Suprapubic skin (tissue), 4 donors: ENCODE data around the gene TPRN.

Experiments
- CTCF ChIP-seq, 2 donors: fragments of 200-600 bp in 1 of 2; fragments of 450-650 bp in 1 of 2; sonication (generic) in 1 of 2; IDR thresholded peaks; one replicate each; pipeline ENCODE4 v1.5.1; 2016 to 2019; ENCODE audit warnings: antibody characterized with exemption in 2 of 2, mild to moderate bottlenecking in 1 of 2, moderate library complexity in 1 of 2
- POLR2A ChIP-seq, 2 donors: fragments of 450-650 bp; IDR thresholded peaks; one replicate each; pipeline ENCODE4 v1.6.1; 2017; ENCODE audit warnings: antibody characterized with exemption in 2 of 2, mild to moderate bottlenecking in 2 of 2, moderate library complexity in 2 of 2
- POLR2AphosphoS5 ChIP-seq, 3 donors: sonication (generic); formaldehyde crosslinking; IDR thresholded peaks; one replicate each; pipeline ENCODE4 v1.6.1; 2017; ENCODE audit warnings: antibody characterized with exemption in 3 of 3

GRCh38 chr9:137167277-137167746 is 33.2 kb downstream of the TPRN start:
- TF ChIP-seq POLR2A (IDR thresholded peaks at IDR 0.05) (no peak), CTCF (IDR thresholded peaks at IDR 0.05) (no peak), POLR2AphosphoS5 (IDR thresholded peaks at IDR 0.05) (no peak)
